Common myeloid progenitor, CD34-positive (primary cell): Measurements from ENCODE around the gene NDUFA11.

Source experiments
- CTCF ChIA-PET: fragments of 350-600 bp; sonication (Branson Sonifier 250); formaldehyde crosslinking; loops from one replicate; lab custom pipeline; 2021; ENCODE audit warnings: antibody characterized with exemption; lab: Charles Lee
- POLR2A ChIA-PET: fragments of 350-600 bp; sonication (Branson Sonifier 250); formaldehyde crosslinking; loops from one replicate; lab custom pipeline; 2021; ENCODE audit warnings: antibody characterized with exemption; lab: Charles Lee
- DNase-seq, 3 donors: peaks; one replicate each; pipeline versions ENCODE4 v3.0.0 to v3.0.0-alpha.2; 2013
- H3K27ac ChIP-seq, 2 experiments: 1 replicate in 1 of 2; 2 replicates in 1 of 2; pipeline ENCODE4 v1.7.0; 2013; ENCODE audit warnings: inconsistent platforms in 2 of 2, low read length in 2 of 2, mild to moderate bottlenecking in 2 of 2, low read depth in 1 of 2, moderate library complexity in 1 of 2; ENCODE audit not compliant: severe bottlenecking in 2 of 2, insufficient read depth in 1 of 2, poor library complexity in 1 of 2
- H3K27me3 ChIP-seq, 5 experiments: replicated peaks in 2 of 5; 1 replicate in 3 of 5; 2 replicates in 2 of 5; pipeline versions ENCODE4 v1.6.1 to v1.7.0; 2013; ENCODE audit warnings: low read length in 4 of 5, mild to moderate bottlenecking in 2 of 5, moderate library complexity in 2 of 5, inconsistent platforms in 1 of 5; ENCODE audit not compliant: insufficient read depth in 5 of 5, control insufficient read depth in 4 of 5
- H3K36me3 ChIP-seq, 4 experiments: 1 replicate in 2 of 4; 2 replicates in 2 of 4; pipeline versions ENCODE4 v1.6.1 to v1.7.0; 2013; ENCODE audit warnings: low read length in 3 of 4, control low read depth in 1 of 4, mild to moderate bottlenecking in 1 of 4; ENCODE audit not compliant: control insufficient read depth in 4 of 4, insufficient read depth in 4 of 4
- H3K4me1 ChIP-seq, 4 experiments: 1 replicate in 3 of 4; 2 replicates in 1 of 4; pipeline versions ENCODE4 v1.6.1 to v1.7.1; 2013; ENCODE audit warnings: low read length in 3 of 4, mild to moderate bottlenecking in 3 of 4, control low read depth in 1 of 4, inconsistent platforms in 1 of 4, moderate library complexity in 1 of 4; ENCODE audit not compliant: control insufficient read depth in 4 of 4, insufficient read depth in 4 of 4; ENCODE audit errors: control extremely low read depth in 1 of 4
- H3K4me3 ChIP-seq, 7 experiments: 1 replicate in 4 of 7; 2 replicates in 3 of 7; pipeline versions ENCODE4 v1.5.1 to v1.7.0; 2013; ENCODE audit warnings: mild to moderate bottlenecking in 7 of 7, low read length in 6 of 7, moderate library complexity in 6 of 7, inconsistent platforms in 2 of 7, low read depth in 2 of 7, control low read depth in 1 of 7; ENCODE audit not compliant: insufficient read depth in 4 of 7, control insufficient read depth in 1 of 7; ENCODE audit errors: extremely low read depth in 1 of 7
- H3K9me3 ChIP-seq, 5 experiments: 1 replicate in 4 of 5; 2 replicates in 1 of 5; pipeline versions ENCODE4 v1.6.1 to v1.7.1; 2013; ENCODE audit warnings: low read length in 4 of 5, mild to moderate bottlenecking in 2 of 5, inconsistent platforms in 1 of 5, low read depth in 1 of 5, moderate library complexity in 1 of 5; ENCODE audit not compliant: control insufficient read depth in 4 of 5, insufficient read depth in 2 of 5; ENCODE audit errors: control extremely low read depth in 1 of 5
- WGBS: methylation state at CpG from one replicate; pipeline ENCODE4 v1.1.5; 2013; ENCODE audit not compliant: insufficient coverage; 5-methylcytosine and 5-hydroxymethylcytosine counted together

NDUFA11 gene

DNA sequence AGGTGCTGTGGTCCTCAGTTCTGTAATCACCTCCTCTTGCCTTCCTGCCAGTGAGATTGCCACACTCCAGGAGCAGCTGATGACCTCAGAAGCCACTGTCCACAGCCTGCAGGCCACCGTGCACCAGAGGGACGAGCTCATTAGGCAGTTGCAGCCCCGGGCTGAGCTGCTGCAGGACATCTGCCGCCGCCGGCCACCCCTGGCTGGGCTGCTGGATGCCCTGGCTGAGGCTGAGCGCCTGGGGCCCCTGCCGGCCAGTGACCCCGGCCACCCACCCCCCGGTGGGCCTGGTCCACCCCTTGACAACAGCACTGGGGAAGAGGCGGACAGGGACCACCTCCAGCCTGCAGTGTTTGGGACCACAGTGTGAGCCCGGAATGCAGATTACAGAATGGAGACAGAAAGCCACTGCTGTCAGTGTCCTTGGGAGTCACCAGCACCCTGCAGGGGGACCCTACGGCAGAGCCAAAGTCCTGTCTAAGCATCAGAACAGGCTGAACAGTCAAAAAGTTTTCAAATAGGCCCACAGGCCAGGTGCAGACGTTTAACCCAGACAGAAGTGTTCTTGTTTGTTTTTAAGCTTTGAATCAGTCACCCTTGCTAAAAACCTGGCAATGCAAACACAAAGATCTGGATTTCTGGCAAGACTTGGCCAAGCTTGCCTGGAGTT is 5.3 kb upstream of the NDUFA11 start:
- Histone ChIP-seq H3K36me3 (peaks cover 2 to 16% (median 11%) of the 10 kb centered on the region in 4 experiments), H3K27ac (no peak overlapping the region), H3K4me3 (no peak overlapping the region), H3K9me3 (no peaks in the 10 kb centered on the region), H3K27me3 (no peaks in the 10 kb centered on the region), H3K4me1 (peaks cover 0 to 10% (median 5%) of the 10 kb centered on the region in 4 experiments)
- CTCF ChIA-PET, result interaction anchor here (1.5 kb wide), 1 partner anchor 105 kb away, joined by 3 read pairs; no protein-coding TSS in a partner anchor
- 94% methylated on average over 14 of the region's 14 CpGs for WGBS
- POLR2A ChIA-PET, result no interaction called here
- DNase-seq, result no peak

DNA sequence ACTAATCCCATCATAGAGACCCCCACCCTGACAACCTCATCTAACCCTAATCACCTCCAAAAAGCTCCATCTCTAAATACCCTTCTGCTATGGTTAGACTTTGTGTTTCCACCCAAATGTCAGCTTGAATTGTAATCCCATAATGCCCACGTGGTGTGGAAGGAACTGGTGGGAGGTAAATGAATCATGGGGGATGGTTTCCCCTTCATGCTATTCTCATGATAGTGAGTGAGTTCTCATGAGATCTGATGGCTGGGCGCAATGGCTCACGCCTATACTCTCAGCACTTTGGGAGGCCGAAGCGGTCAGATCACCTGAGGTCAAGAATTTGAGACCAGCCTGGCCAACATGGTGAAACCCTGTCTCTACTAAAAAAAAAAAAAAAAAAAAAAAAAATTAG is 3.7 kb upstream of the NDUFA11 start:
- POLR2A ChIA-PET, result no interaction called here

DNA sequence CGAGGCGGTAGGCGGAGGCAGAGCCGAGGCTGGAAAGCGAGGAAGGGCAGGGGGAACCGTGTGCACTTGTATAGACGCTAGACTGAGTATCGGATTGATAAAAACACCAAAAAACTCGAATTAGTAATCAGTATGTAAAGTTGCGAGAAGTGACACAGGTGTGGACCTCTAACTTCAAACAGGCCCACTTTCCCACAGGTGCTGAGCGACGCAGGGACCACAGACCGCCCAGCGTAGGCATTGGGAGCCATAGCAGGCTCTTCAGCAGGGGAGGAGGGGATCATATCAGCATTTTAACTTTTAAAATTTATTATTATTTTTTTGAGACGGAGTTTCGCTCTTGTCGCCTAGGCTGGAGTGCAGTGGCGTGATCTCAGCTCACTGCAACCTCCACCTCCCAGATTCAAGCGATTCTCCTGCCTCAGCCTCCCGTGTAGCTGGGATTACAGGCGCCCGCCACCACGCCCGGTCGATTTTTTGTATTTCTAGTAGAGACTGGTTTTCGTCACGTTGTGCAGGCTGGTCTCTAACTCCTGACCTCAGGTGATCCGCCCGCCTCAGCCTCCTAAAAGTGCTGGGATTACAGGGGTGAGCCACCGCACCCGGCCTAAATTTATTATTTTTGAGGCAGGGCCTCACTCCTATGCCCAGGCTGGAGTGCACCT is 1.7 kb upstream of the NDUFA11 start:
- Histone ChIP-seq H3K4me3 (peak overlapping the region; percentile 34 to 100 (median 84)), H3K27me3 (no peaks in the 10 kb centered on the region), H3K9me3 (no peaks in the 10 kb centered on the region), H3K4me1 (peaks cover 0 to 25% (median 16%) of the 10 kb centered on the region in 4 experiments), H3K27ac (peak overlapping the region; percentile 78 to 83), H3K36me3 (peaks cover 2 to 21% (median 13%) of the 10 kb centered on the region in 4 experiments)
- CTCF ChIA-PET, result no interaction called here
- 58% methylated on average over 25 of the region's 31 CpGs for WGBS
- DNase-seq, result no peak
- POLR2A ChIA-PET, result interaction anchor here (1.4 kb wide), 1 partner anchor 114 kb away, joined by 3 read pairs; the partner anchor contains the start of gene DUS3L

More for the DNA sequence above, 3.7 kb upstream of the NDUFA11 start:
- Histone ChIP-seq H3K4me1 (peaks cover 0 to 22% (median 15%) of the 10 kb centered on the region in 4 experiments), H3K9me3 (no peaks in the 10 kb centered on the region), H3K27ac (no peak overlapping the region), H3K27me3 (no peaks in the 10 kb centered on the region), H3K4me3 (no peak overlapping the region), H3K36me3 (peaks cover 2 to 16% (median 9%) of the 10 kb centered on the region in 4 experiments)
- WGBS, result 80% methylated on average over 3 of the region's 5 CpGs
- DNase-seq, result no peak
- CTCF ChIA-PET, result no interaction called here

DNA sequence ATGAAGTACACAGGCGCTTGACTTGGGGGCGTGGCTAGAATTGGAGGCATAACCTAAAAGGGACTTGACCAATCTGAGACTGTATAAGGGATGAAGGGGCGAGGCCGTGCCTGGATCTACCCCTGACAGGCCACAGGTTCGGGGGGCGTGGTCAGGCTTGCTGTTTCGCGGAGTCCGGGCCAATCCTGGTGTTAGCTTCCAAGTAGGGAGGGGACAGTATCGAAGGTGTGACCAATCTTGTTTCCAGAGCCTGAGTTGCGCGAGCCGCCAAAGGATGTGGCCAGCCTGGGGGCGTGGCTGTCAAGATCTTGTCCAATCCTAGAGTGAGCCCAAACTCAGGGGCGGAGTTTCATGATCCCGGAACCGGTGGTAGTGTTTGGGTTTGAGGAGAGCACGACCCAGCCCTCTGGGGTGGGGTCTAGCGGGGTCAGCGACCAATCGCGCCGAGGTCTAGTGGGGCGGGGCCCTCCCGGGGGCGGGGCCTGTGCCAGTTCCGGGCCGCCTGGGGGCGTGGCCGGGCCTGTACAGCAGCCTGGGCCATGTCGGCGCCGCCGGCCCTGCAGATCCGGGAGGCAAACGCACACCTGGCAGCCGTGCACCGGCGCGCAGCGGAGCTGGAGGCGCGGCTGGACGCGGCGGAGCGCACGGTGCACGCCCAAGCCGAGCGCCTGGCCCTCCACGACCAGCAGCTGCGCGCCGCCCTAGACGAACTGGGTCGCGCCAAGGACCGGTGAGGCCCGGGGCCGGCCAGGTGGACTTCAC is 943 bp upstream of the NDUFA11 start, which contains the start of gene VMAC:
Gene VMAC (plus strand): TSS at position 521 of the 762 bp plus-strand sequence. CDS start 19 bp downstream, at position 540.
- Histone ChIP-seq H3K27me3 (no peaks in the 10 kb centered on the region), H3K9me3 (no peaks in the 10 kb centered on the region), H3K4me1 (peaks cover 0 to 25% (median 16%) of the 10 kb centered on the region in 4 experiments), H3K36me3 (peaks cover 2 to 14% (median 12%) of the 10 kb centered on the region in 4 experiments), H3K27ac (peak within 1 kb of the TSS; percentile 94 to 97), H3K4me3 (peak within 1 kb of the TSS; percentile 84 to 100 (median 97))
- WGBS, result 0% methylated on average over 56 of the region's 61 CpGs
- peak; percentile 100 for DNase-seq
- ChIA-PET POLR2A (interaction anchor here (1.0 to 1.4 kb wide), 3 partner anchors 65 to 113 kb away, joined by 3 to 10 read pairs (median 3); partner anchors contain the start of genes DUS3L and FUT6), CTCF (interaction anchor here (0.9 to 3.5 kb wide), 2 partner anchors 100 to 137 kb away, joined by 3 to 17 read pairs; partner anchors contain the start of gene NRTN)

DNA sequence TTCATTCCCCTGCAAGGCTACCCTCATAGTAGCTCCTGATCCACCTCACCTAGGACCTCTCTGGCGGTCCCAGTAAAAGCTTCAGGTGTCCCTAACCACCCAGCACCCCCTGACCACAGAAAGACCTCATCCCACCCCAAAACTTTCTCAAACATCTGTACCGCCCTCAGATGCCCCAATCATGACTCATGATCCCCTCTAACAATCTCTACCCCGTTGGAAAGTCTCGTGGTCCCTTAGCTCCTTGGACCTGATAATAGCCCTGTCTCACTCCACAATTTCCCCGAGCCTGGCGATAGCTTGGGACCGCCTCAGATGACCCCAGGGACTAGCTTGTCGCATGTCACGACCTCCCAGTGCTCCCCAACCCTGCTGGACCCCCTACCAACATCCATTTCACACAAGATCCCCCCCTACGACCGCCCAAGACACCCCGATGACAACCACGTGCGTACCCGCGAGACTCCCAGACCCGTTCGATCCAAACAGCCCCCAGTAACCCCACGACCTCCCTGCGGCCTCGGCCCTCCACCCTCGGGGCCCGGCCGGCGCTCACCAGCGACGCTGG is 450 bp downstream of the NDUFA11 start:
- H3K9me3 ChIP-seq, result no peaks in the 10 kb centered on the region
- peaks cover 0 to 25% (median 16%) of the 10 kb centered on the region in 4 experiments for H3K4me1 ChIP-seq
- CTCF ChIA-PET, result interaction anchor here (1.0 to 3.5 kb wide), 4 partner anchors 10 to 106 kb away, joined by 3 to 17 read pairs (median 4); partner anchors contain the start of gene NRTN
- under 1% methylated on average over 22 of the region's 27 CpGs for WGBS
- peak overlapping the region; percentile 94 to 97 for H3K27ac ChIP-seq
- H3K4me3 ChIP-seq, result peak overlapping the region; percentile 61 to 100 (median 97)
- POLR2A ChIA-PET, result interaction anchor here (0.6 to 1.7 kb wide), 4 partner anchors 64 to 122 kb away, joined by 3 to 7 read pairs (median 4); partner anchors contain the start of gene FUT6
- H3K36me3 ChIP-seq, result peaks cover 0 to 14% (median 5%) of the 10 kb centered on the region in 4 experiments
- DNase-seq, result peak; percentile 22 to 80 (median 74)
- H3K27me3 ChIP-seq, result no peaks in the 10 kb centered on the region

DNA sequence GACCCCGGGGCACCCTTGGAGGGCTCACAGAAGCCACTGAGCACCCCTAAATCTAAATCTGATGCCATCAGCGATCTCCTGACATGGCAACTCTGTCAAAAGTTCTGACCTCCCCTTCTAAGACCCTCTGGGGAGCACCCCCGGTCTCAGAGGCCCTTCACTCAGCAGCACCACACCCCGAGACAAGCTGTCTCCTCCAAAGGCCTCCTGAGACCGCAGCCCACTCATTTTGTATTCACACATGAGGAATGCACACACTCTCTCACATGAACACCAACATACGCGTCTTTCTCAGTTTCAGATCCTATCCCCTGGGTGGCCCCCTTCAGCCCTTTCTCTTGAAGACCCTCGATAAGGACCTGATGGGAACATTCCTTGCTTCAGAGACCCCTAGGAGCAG is 2.6 kb downstream of the NDUFA11 start:
- Histone ChIP-seq H3K9me3 (no peaks in the 10 kb centered on the region), H3K4me1 (peaks cover 0 to 25% (median 16%) of the 10 kb centered on the region in 4 experiments), H3K27ac (no peak overlapping the region), H3K36me3 (peaks cover 0 to 28% (median 16%) of the 10 kb centered on the region in 4 experiments), H3K4me3 (no peak overlapping the region), H3K27me3 (no peaks in the 10 kb centered on the region)
- POLR2A ChIA-PET, result no interaction called here
- DNase-seq, result no peak
- CTCF ChIA-PET, result interaction anchor here (1.4 to 1.6 kb wide), 2 partner anchors 9 to 97 kb away, joined by 3 to 5 read pairs; no protein-coding TSS in a partner anchor
- WGBS, result 98% methylated on average over 8 of the region's 8 CpGs
